OCI-M1 (cell line): ENCODE results near the gene SPRED2.

Experiments
- DNase-seq: peaks from one replicate; lab custom pipeline; 2025; lab: John Stamatoyannopoulos, UW

SPRED2 gene

GRCh38 chr2:65309699-65310098 is 122.7 kb downstream of the SPRED2 start:
- DNase-seq: no peak

DNA sequence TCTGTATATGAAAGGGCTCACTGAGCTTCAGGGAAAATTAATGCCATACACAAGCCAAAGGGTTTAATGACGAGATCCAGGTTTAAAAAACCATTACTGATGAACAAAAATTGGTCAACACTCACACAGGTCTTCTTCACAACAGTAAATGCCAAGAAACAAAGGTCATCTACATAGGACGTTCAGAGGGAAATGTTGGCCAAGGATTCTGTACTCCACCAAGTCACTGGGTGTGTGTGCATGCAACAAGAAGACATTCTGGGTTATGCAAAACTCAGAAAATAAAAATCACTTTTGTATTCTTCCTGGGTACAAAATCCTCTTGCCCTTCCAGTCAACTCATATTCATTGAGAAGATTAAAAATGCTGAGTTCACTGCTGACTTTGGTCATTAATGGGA is 126.5 kb downstream of the SPRED2 start:
- DNase-seq: no peak

GRCh38 chr2:65300761-65301711 is 131.4 kb downstream of the SPRED2 start:
- no peak for DNase-seq

- DNase-seq: no peak
Observed at GRCh38 chr2:65300134-65300760, 132.2 kb downstream of the SPRED2 start.

- peak; percentile 22 for DNase-seq
Observed at GRCh38 chr2:65299246-65299645, 133.2 kb downstream of the SPRED2 start.

GRCh38 chr2:65298089-65298488 is 134.3 kb downstream of the SPRED2 start:
- DNase-seq: no peak

DNA sequence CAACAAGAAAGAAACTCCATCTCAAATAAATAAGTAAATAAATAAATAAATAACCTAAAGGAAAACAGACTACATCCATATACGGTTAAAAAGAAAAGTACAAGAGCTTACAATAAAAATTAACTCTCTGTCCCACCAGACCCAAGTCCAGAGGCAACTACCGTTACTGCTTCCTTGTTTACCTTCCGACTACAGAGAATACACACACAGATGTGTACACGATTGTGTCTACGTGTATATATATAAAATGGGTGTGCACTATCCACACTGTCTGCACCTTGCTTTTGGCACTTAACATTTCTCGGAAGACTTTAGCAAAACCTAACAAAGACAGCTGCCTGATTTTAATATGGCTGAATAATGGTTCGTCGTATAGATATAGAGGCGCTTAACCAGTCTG is 134.9 kb downstream of the SPRED2 start:
- DNase-seq: no peak

- DNase-seq: no peak
Observed at GRCh38 chr2:65296971-65297370, 135.4 kb downstream of the SPRED2 start.

GRCh38 chr2:65294701-65295100 is 137.7 kb downstream of the SPRED2 start:
- DNase-seq: peak; percentile 29

GRCh38 chr2:65294136-65294535 is 138.3 kb downstream of the SPRED2 start:
- no peak for DNase-seq

DNA sequence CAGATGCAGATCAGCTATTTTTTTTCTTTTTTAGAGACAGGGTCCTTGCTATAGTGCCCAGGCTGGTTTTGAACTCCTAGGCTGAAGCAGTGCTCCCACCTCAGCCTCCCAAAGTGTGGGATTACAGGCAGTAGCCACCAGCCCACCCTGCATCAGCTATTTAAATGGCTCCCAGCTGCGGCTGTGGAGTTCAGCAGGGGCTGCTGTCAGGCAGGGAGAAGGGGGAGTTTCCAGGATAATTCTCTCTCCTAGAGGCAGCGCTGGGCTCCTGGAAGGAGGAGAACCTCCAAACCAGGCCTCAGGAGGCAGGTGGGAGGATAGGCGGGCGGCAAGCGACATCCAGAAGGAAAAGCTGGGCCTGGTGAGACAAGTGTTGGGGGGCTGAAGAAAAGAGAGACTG is 139.0 kb downstream of the SPRED2 start:
- no peak for DNase-seq

- DNase-seq: no peak
Observed at GRCh38 chr2:65292461-65293011, 139.9 kb downstream of the SPRED2 start.

DNA sequence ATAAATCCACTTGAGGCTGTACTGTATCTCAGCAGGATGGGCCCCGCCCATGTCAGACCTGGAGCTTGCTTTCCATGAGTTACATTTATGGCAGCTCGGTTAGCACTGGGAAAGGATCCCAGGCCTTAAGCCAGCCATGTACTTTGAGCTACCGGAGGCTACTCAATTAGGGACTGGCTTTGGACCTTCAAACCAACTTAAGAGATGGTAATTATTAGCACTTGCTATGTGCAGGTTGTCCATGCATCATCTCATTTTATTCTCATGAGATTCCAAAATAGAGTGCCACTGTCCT is 140.3 kb downstream of the SPRED2 start:
- no peak for DNase-seq

DNA sequence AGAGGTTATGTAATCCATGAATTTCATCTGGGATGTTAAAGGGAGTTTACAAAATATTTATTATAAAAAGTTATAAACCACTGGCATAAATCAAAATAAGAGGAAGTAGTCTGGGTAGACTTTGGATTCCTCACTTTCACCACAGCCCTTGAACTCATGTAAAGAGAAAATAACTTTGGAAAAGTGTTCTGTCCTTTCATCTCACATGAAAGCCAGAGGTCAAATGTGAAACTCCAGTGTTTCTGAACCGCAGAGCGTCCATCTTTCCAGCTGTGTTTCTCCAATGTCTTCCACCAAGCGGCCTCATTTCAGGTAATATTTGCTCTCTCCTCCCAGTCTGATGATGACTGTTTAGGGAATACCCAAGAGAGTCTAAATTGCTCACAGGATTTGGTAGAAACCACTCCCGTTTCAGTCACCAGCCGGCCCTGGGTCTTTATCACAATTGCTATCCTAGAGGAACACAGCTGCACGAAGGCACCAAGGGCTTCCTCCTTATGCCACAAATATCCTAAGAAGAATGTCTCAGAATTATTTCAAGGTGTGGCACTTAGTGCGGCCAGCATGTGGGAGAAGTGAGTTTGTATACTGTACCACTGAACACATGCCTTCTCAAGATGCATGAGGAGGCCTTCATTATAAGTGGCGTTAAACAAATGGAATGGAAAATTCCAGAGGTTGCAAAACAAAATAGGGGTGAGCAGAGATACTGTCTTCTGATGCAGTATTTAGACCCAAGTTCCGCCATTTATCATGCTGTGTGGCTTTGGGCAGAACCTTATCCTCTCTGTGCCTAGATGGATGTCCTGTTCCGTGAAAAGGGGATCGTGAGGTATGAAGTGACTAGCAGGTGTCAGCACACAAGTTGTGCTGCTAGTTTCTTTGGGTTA is 140.9 kb downstream of the SPRED2 start:
- DNase-seq: no peak

GRCh38 chr2:65287364-65287763 is 145.0 kb downstream of the SPRED2 start:
- no peak for DNase-seq

DNA sequence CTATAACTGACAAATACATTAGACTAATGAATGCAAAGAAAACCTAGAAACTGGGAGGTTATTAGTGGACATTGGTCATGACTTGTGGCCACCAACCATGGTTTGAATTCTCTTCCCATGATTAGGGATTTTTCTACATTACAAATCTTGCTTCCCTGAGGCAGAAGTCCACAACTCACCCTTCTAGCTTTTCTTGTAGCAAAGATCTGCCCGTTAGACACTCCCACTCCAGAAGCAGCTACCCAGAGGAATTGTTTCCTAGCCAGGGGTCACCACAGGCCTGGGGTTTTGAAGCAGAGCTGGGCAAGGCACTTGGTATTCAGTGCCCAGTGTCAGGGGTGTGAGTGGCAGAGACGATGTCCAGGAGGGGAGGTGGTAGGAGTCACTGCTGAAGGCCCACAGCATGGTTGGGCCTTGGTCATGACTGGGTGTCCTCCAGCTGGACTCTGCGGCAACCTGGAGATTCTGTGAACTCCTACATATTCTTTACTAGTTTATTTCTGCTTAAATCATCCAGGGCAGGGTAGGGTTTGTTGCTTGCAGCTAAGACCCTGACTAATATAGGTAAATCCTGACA is 149.8 kb downstream of the SPRED2 start:
- no peak for DNase-seq

- no peak for DNase-seq
Observed at GRCh38 chr2:65281627-65282351, 150.6 kb downstream of the SPRED2 start.

- no peak for DNase-seq
Observed at GRCh38 chr2:65279756-65280155, 152.6 kb downstream of the SPRED2 start.

DNA sequence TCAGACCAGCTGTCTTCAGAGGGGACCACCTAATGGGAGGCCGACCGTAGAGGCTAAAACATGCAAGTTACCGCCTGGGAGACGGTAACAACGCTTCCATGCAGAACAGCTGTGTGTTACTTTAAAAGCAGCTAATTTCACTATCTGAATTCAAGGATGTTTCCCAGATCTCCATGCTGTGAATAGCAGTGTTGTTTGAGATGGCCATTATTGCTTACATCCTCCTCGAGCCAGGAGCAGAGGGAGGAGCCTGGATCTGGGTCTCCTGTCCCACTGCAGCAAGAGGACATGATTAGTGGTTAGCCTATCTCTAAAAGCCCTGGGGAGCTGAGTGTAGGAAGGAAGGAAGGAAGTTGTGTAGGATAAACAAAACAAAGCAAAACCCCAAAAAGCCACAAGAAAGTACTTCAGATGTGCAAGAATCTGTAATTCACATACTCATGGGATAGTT is 153.8 kb downstream of the SPRED2 start:
- DNase-seq: peak; percentile 27

- DNase-seq: no peak
Observed at GRCh38 chr2:65277791-65278483, 154.5 kb downstream of the SPRED2 start.

DNA sequence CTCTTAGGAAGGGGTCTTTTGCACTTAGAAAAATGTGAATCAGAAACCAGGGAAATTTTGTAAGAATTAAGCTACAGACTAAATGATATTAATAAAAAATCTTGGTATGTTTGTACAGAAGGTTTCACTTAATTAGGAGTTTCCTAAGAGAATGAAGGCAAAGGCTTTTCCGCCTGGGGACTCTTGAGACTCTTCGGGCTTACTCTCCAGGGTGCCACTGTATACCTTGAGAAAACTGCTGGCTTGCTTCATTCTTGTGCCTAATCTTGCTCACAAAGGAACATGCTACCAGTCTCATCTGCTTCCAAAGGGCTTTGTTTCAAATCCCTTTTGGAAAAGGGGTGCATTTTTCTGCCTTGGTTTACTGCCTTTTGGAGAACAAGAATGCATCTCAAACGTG is 155.3 kb downstream of the SPRED2 start:
- DNase-seq: no peak
